HG02642 (cell line): ENCODE data around the gene SLC22A31.

Experiments used
- ATAC-seq: cut with Tn5 transposase; IDR thresholded peaks from one replicate; pipeline ENCODE4 v1.9.1; 2021; ENCODE audit warnings: mild to moderate bottlenecking; ENCODE audit not compliant: unreplicated experiment, poor library complexity

SLC22A31 gene

DNA sequence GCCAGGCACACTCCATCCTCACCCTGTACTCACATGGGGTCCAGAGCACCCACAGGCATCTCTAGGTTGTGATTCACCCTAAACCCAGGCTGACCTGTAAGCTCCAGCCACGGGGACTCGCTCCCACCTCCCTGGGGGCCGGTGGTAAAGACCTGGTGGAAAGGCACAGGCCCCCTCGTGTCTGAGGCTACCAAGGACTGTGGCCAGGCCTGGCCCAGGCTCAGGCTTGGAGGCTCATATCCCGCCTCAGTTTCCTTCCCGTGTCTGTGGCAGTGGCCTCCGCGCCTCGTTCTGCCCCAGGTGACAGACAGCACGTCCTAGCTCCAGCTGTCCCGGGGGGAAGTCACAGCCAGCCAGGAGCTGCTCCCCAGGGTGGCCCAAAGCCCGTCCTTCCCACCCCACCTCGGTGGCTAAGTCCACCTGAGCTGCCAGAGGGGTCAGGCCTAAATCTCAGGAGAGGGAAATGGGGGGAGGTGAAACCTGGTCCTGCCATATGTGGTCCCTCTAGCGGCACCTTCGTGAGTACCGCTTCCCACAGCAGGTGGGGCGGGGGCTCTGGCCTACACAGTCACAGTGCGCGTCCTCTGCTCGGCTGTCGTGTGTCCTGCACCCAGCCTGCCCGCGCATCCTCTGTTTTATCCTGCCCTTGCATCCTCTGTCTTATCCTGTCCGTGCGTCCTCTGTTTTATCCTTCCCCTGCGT lies 16.2 kb downstream of the SLC22A31 start:
- no peak for ATAC-seq

DNA sequence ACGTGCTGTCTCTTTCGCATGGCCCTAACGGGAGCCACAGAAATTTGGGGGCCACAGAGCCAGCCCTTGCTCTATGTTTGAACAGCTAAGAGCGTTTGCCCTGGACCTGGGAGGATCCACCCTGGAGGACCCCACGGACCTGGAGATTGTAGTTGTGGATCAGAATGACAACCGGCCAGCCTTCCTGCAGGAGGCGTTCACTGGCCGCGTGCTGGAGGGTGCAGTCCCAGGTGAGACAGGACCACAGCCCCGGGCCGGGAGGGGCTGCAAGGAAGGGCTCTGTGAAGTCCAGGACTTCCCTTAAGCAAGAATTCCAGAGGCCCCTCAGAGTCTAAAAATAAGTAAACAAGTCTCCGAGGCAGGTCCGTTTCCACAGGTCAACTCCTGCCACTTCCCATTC lies 16.9 kb downstream of the SLC22A31 start:
- ATAC-seq = no peak

- no peak for ATAC-seq
Measured at GRCh38 chr16:89179656-89180315, 20.6 kb downstream of the SLC22A31 start.

- no peak for ATAC-seq
Measured at GRCh38 chr16:89179148-89179484, 21.2 kb downstream of the SLC22A31 start.

GRCh38 chr16:89178453-89179147 lies 21.7 kb downstream of the SLC22A31 start:
- ATAC-seq = no peak

DNA sequence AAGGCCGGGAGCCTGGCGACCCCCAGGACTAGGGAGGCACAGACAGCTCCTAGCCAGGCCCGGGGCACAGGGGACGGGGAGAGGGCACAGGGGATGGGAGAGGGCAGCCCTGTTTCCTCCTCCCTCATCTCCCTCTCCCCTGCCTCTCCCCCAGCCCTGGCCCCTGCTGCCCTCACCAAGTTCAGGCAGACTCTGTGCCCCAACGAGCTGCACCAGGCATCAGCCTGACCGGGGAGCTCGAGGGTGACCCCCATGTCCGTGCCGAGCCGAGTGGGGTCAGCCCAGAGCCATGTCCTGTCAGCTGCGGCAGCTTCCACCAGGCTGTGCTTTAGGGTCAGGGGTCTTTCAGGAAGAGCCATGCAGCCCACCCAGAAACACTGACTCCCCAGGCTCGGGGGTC lies 22.8 kb downstream of the SLC22A31 start:
- no peak for ATAC-seq

DNA sequence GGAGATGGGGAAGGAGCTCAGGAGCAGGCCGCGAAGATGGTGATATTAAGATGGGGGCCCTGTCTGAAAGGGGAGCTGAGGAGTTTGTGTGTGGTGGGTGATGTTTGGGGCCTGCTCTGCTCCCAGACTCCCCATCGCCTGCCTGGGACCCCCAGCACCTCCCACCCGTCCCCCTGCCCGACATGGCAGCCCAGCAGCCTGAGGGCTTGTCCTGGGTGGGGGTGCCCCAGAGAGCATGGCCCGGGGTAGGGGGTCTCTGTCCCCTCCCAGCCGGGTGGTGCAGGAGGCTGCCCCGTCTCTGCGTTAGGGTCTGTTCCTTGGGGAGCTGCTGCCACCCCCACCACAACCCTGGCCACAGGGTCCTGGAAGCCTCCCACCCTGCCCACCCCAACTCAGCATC lies 23.6 kb downstream of the SLC22A31 start:
- ATAC-seq = no peak

- no peak for ATAC-seq
Measured at GRCh38 chr16:89176147-89176690, 24.1 kb downstream of the SLC22A31 start.

GRCh38 chr16:89175280-89176146 lies 24.8 kb downstream of the SLC22A31 start:
- no peak for ATAC-seq

DNA sequence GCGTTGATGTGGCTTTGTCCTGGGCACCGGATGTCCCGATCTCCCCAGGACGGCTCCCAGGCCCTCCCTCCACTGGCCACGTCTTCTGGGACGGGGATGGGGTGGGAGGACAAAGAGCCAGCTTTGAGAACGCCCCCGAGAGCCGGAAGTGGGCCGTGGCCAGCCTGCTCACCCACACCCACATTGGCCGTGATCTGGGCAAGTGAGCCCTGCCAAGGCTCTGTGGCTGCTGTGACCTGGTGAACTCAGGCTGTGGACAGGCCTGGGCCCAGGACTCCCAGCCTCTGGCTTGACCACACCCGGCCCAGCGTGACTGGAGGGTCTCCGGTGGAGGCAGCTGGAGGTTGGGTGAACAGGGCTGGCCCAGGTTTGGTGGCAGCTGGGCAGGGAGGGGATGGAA lies 25.5 kb downstream of the SLC22A31 start:
- no peak for ATAC-seq

DNA sequence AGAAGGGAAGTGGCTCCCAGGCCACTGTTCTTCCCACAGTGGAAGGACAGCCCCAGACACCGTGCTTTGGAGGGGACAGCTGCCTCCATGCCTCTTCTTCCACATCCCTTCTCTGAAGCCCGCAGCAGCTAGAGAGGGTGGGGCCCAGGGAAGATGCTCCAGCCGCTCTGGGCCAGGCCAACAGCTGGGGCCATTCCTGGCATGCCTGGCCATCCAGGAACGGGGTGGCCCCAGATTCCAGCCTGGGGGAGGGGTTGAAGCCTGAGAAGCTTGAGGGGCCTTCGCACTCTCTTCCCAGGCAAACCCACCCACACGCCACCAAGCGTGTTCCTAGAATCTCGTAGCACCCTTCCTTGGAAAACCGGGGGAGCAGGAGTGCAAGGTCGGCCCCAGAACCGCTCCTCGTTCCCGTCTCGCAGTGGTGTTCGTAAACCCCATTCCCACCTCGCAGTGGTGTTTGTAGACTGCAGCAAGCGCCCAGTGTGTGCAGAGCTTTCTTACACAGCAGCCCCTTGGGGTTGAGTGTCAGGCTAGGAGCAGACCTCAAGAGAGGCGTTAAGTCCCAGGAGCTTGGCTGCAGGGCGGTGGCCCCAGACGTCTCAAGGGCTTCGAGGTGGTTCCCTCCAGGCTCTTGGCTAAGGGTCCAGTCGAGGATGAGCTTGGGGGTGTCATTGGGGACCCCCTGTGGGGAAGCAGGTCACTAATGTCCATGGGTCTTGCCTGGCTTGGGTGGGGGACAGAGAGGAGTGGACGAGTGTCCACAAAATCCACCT lies 26.1 kb downstream of the SLC22A31 start:
- no peak for ATAC-seq

DNA sequence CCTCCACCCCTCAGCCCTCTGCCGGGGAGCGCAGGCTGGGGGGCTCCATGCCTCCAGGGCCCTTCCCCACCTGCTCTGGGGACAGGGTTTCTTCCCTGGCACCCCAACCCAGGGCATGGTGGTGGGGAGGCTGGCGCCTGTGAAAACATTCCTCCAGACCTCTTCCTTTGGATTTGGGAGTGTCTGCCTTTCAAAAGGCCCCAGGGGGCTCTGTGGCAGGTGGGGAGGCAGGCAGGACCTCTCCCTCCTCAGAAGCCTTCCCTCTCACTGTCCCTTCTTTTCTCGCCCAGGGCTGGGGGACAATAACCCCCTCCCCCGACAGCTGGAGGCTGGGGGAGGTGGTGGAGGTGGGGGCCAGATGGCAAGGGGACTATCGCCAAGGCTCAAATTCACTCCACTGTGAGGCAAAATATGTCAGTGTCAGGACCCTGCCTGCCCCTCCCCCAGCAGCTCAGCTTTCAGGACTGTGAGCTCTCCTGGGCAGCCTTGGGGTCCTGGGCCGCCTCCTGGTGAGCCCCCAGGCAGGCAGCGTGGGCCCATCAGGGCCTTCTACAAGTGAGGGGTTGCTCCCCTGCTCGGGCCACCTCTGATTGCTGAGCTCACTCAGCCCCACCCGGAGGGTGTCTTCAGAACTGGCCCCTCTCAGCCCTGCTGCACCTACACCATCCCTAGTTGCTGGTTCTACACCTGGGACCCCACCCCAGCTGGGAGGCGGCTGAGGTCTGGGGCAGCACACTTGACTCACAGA lies 27.0 kb downstream of the SLC22A31 start:
- no peak for ATAC-seq

DNA sequence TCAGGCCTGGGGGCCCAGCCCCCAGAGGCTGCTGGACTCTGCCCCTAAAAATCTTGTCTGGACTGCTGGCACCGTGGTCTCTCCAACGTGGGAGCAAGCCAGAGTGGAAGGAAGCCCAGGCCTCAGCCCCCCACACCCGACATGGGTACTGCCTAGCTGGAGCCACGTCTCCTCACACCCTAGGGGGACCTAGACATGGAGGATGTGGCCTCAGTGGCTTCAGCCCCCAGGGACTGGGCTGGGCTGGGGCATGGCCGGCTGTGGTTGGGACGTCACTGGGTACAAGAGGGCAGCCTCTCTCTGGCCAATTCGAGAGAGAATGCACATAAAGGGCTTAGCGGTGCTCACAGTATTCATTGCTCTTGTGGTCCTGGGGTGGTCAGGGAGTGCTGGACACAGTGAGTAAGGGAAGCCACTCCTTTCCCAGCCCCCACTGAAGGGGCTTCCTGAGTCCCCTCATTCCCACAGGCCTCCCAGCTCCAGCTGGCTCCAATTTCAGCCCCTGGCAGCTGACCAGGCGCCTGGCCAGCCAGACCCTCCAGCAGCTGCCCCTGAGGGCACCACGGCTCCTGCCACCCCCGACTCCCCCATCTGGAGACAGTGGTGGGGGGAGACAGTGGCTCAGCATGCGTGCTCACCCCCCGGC lies 27.7 kb downstream of the SLC22A31 start:
- ATAC-seq = no peak

- ATAC-seq = no peak
Measured at GRCh38 chr16:89172171-89172527, 28.2 kb downstream of the SLC22A31 start.

DNA sequence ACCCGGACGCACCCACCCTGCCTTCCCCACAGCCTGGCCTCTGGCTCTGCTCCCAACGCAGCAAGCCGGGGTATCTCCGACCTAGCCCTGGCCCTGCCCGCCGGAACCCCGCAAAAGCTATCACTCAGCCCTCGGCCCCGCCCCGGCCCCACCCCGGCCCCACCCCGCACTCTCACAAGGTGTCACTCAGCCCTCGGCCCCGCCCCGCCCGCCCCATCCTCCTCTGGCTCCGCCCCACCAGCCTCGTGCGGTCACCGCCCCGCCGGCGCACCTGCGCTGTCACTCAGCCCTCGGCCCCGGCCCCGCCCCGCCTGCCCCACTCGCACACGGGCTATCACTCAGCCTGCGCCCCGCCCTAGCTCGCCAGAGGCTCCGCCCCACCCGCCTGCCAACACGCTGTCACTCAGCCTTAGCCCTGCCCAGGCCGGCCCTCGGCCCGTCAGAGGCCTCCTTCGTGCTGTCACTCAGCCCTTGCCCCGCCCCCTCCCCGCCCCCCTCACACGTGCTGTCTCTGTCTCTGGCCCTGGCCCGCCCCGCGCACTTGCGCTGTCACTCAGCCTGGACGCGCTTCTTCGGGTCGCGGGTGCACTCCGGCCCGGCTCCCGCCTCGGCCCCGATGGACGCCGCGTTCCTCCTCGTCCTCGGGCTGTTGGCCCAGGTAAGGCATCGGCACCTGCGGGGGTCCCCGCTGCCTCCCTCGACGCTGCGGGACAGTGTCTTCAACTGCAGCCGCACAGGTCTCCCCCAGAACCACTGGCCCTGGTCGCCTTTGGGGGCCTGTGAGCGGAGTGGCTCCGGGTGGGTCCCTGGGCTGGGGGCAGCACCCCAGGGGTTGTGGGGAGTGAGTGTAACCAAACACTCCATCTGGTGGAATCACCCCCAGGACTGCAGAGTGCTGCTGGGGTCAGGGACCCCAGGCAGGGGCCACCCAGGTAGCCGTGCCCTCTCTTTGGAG lies 28.8 kb downstream of the SLC22A31 start, which contains the start of gene CDH15:
CDH15 (plus strand) TSS at position 533 of the 955 bp plus-strand sequence; CDS start at position 617, 84 bp downstream.
- ATAC-seq = peak; percentile 73

GRCh38 chr16:89170346-89171215 lies 29.8 kb downstream of the SLC22A31 start:
- no peak for ATAC-seq
